IMR-90 (cell line): ENCODE data around the gene LAMC2. TPM values are rescaled to one million over a fixed set of nuclear protein-coding genes. Genes with fewer than 3 reads are reported as not detected.

ENCODE experiments used
- ATAC-seq: fragments of 200-7000 bp; cut with Tn5 transposase; 2 replicates; pipeline ENCODE4 v1.9.1; 2020; ENCODE audit warnings: low read depth, mild to moderate bottlenecking, moderate library complexity
- BruUV-seq: library from RNA; stranded (reverse); fragments of 400-500 nt; replicated peaks from 2 replicates; lab custom pipeline; 2021; lab: Mats Ljungman, UMichigan
- CTCF ChIA-PET: fragments of 300-600 bp; formaldehyde crosslinking; extraction: SDS; loops from one replicate; lab custom pipeline; 2021; ENCODE audit warnings: antibody characterized with exemption; lab: Yijun Ruan, JAX
- POLR2A ChIA-PET: fragments of 300-600 bp; sonication (Branson Sonifier 250); formaldehyde crosslinking; loops from one replicate; lab custom pipeline; 2022; ENCODE audit warnings: antibody characterized with exemption; ENCODE audit not compliant: unreplicated experiment; lab: Charles Lee
- DNase-seq: peaks from one replicate; pipeline ENCODE4 v3.0.0; 2013
- H2AFZ ChIP-seq: replicated peaks from 2 replicates; pipeline ENCODE3; 2013; ENCODE audit warnings: low read length, mild to moderate bottlenecking; ENCODE audit not compliant: poor library complexity
- H2AK5ac ChIP-seq: 2 replicates; pipeline ENCODE4 v1.6.1; 2013; ENCODE audit warnings: low read depth, low read length, inconsistent platforms
- H2AK9ac ChIP-seq: replicated peaks from 2 replicates; pipeline ENCODE3; 2013; ENCODE audit warnings: mild to moderate bottlenecking, low read depth, low read length, moderate library complexity; ENCODE audit not compliant: poor library complexity
- H2BK120ac ChIP-seq: 2 replicates; pipeline ENCODE4 v1.6.1; 2013; ENCODE audit warnings: low read depth, low read length, inconsistent platforms
- H2BK15ac ChIP-seq: 3 replicates; pipeline ENCODE4 v1.6.1; 2013; ENCODE audit warnings: low read depth, low read length, inconsistent platforms
- H2BK20ac ChIP-seq: 2 replicates; pipeline ENCODE4 v1.6.1; 2013; ENCODE audit warnings: low read depth, mild to moderate bottlenecking, inconsistent platforms, low read length, moderate library complexity
- H2BK5ac ChIP-seq: 2 replicates; pipeline ENCODE4 v1.6.1; 2013; ENCODE audit warnings: mild to moderate bottlenecking, low read depth, low read length, inconsistent platforms; ENCODE audit not compliant: poor library complexity, severe bottlenecking
- H3K14ac ChIP-seq: replicated peaks from 2 replicates; pipeline ENCODE4 v1.6.1; 2013; ENCODE audit warnings: low read depth, low read length, inconsistent platforms
- H3K18ac ChIP-seq: 2 replicates; pipeline ENCODE4 v1.6.1; 2013; ENCODE audit warnings: low read depth, low read length, control low read depth
- H3K23ac ChIP-seq: 2 replicates; pipeline ENCODE4 v1.6.1; 2013; ENCODE audit warnings: low read depth, low read length, inconsistent platforms
- H3K27ac ChIP-seq: 2 replicates; pipeline ENCODE4 v1.5.1; 2013; ENCODE audit warnings: mild to moderate bottlenecking, control low read depth, low read length; ENCODE audit not compliant: insufficient read depth
- H3K27me3 ChIP-seq: 2 replicates; pipeline ENCODE4 v1.6.1; 2013; ENCODE audit warnings: low read length; ENCODE audit not compliant: control insufficient read depth, insufficient read depth
- H3K36me3 ChIP-seq: 2 replicates; pipeline ENCODE4 v1.6.1; 2013; ENCODE audit warnings: low read length, mixed read lengths; ENCODE audit not compliant: control insufficient read depth, insufficient read depth
- H3K4ac ChIP-seq: 2 replicates; pipeline ENCODE4 v1.6.1; 2013; ENCODE audit warnings: low read depth, low read length, inconsistent platforms
- H3K4me1 ChIP-seq: 2 replicates; pipeline ENCODE4 v1.6.1; 2013; ENCODE audit warnings: low read length, mixed read lengths; ENCODE audit not compliant: control insufficient read depth, insufficient read depth
- H3K4me2 ChIP-seq: 2 replicates; pipeline ENCODE4 v1.6.1; 2013; ENCODE audit warnings: low read depth, mild to moderate bottlenecking, control low read depth, low read length, moderate library complexity
- H3K4me3 ChIP-seq: 2 replicates; pipeline ENCODE4 v1.5.1; 2013; ENCODE audit warnings: low read depth, mild to moderate bottlenecking, control low read depth, low read length, moderate library complexity; ENCODE audit not compliant: insufficient read depth
- H3K56ac ChIP-seq: 2 replicates; pipeline ENCODE4 v1.6.1; 2013; ENCODE audit warnings: low read length, inconsistent platforms; ENCODE audit not compliant: insufficient read depth; ENCODE audit errors: extremely low read depth
- H3K79me1 ChIP-seq, 2 experiments: 2 replicates each; pipeline ENCODE4 v1.6.1; 2013; ENCODE audit warnings: low read length in 2 of 2, inconsistent platforms in 1 of 2, low read depth in 1 of 2
- H3K9ac ChIP-seq: 2 replicates; pipeline ENCODE4 v1.6.1; 2013; ENCODE audit warnings: low read depth, low read length, control low read depth
- H3K9me1 ChIP-seq: 2 replicates; pipeline ENCODE4 v1.6.1; 2013; ENCODE audit warnings: low read length, inconsistent platforms; ENCODE audit not compliant: insufficient read depth
- H3K9me3 ChIP-seq: 2 replicates; pipeline ENCODE4 v1.6.1; 2013; ENCODE audit warnings: low read length; ENCODE audit not compliant: control insufficient read depth, insufficient read depth
- H4K20me1 ChIP-seq: 2 replicates; pipeline ENCODE4 v1.6.1; 2013; ENCODE audit warnings: low read length, inconsistent platforms; ENCODE audit not compliant: insufficient read depth
- H4K5ac ChIP-seq: 2 replicates; pipeline ENCODE4 v1.6.1; 2013; ENCODE audit warnings: mild to moderate bottlenecking, low read depth, low read length, control low read depth
- H4K8ac ChIP-seq, 2 experiments: 2 replicates each; pipeline ENCODE4 v1.6.1; 2013; ENCODE audit warnings: low read depth in 2 of 2, low read length in 2 of 2, control low read depth in 1 of 2, inconsistent platforms in 1 of 2
- H4K91ac ChIP-seq: 2 replicates; pipeline ENCODE4 v1.6.1; 2013; ENCODE audit warnings: low read depth, low read length, inconsistent platforms; ENCODE audit not compliant: insufficient read depth
- BHLHE40 ChIP-seq: fragments of 150-350 bp; IDR thresholded peaks from 2 replicates; pipeline ENCODE4 v1.6.1; 2016; ENCODE audit warnings: mild to moderate bottlenecking, low read depth, low read length
- CEBPB ChIP-seq: IDR thresholded peaks from 2 replicates; pipeline ENCODE4 v1.6.1; 2012; ENCODE audit warnings: low read depth, low read length, improper control_type of control experiment
- CHD1 ChIP-seq: IDR thresholded peaks from 2 replicates; pipeline ENCODE4 v1.6.1; 2012; ENCODE audit warnings: low read depth, low read length, improper control_type of control experiment
- FOS ChIP-seq: fragments of 150-350 bp; IDR thresholded peaks from 2 replicates; pipeline ENCODE4 v1.6.1; 2016; ENCODE audit warnings: low read depth, low read length
- MAFK ChIP-seq: IDR thresholded peaks from 2 replicates; pipeline ENCODE4 v1.6.1; 2012; ENCODE audit warnings: low read depth, low read length, improper control_type of control experiment
- NFE2L2 ChIP-seq: fragments of 150-350 bp; IDR thresholded peaks from 2 replicates; pipeline ENCODE4 v1.6.1; 2016; ENCODE audit warnings: low read depth, mild to moderate bottlenecking, low read length
- POLR2A ChIP-seq: IDR thresholded peaks from 2 replicates; pipeline ENCODE4 v1.6.1; 2012; ENCODE audit warnings: mild to moderate bottlenecking, low read depth, low read length
- RAD21 ChIP-seq: IDR thresholded peaks from 2 replicates; pipeline ENCODE4 v1.6.1; 2012; ENCODE audit warnings: low read length, improper control_type of control experiment
- RCOR1 ChIP-seq: IDR thresholded peaks from 2 replicates; pipeline ENCODE4 v1.6.1; 2012; ENCODE audit warnings: mild to moderate bottlenecking, low read length, improper control_type of control experiment; ENCODE audit not compliant: insufficient replicate concordance
- RFX5 ChIP-seq: IDR thresholded peaks from 2 replicates; pipeline ENCODE4 v1.8.0; 2012; ENCODE audit warnings: low read depth, mild to moderate bottlenecking, low read length, moderate library complexity
- WGBS, 2 experiments: methylation state at CpG; one replicate each; pipeline versions ENCODE4 v1.1.5 to v1.1.7; 2013; ENCODE audit warnings: missing lambda C conversion rate in 2 of 2; ENCODE audit not compliant: insufficient read length in 1 of 2; ENCODE audit errors: extremely low coverage in 2 of 2; 5-methylcytosine and 5-hydroxymethylcytosine counted together
- dilution Hi-C: fragments of 300-500 bp; cut with HindIII; formaldehyde crosslinking; loops from one replicate; pipeline ENCODE4 v1.14.3; 2018; ENCODE audit warnings: low sequenced_read_pairs; ENCODE audit not compliant: unreplicated experiment
- in situ Hi-C: fragments of 300-500 bp; cut with MboI; formaldehyde crosslinking; loops from 3 replicates; pipeline ENCODE4 v1.14.3; 2019; ENCODE audit warnings: low sequenced_read_pairs, inconsistent platforms, mixed read lengths
- intact Hi-C: fragments of 100-400 bp; cut with micrococcal nuclease; formaldehyde crosslinking; loops from 2 replicates; pipeline ENCODE4 v1.10.0; 2022
- polyA plus RNA-seq, 3 experiments: library from polyadenylated mRNA; depleted of rRNA; stranded (reverse); fragments of >200 nt; gene quantifications; 2 replicates each; pipeline ENCODE4 v1.2.3, GENCODE V29; 2012; ENCODE audit warnings: low replicate concordance in 1 of 3
- total RNA-seq: library from RNA; depleted of rRNA; stranded (reverse); fragments of >200 nt; gene quantifications from 2 replicates; pipeline ENCODE4 v1.2.3, GENCODE V29; 2012
- TF ChIP-seq, protein P1 (sequence below): fragments of 150-350 bp; IDR thresholded peaks from 2 replicates; pipeline ENCODE4 v1.6.1; 2017; ENCODE audit warnings: mild to moderate bottlenecking, antibody characterized with exemption, low read length, low read depth
- TF ChIP-seq, protein P2 (sequence below): conservative IDR thresholded peaks from 2 replicates; pipeline ENCODE4 v1.5.1; 2012; ENCODE audit warnings: mild to moderate bottlenecking, low read depth, low read length, improper control_type of control experiment

LAMC2 gene
- total and polyA plus RNA-seq, 2 of the 4 experiments (the other 2 are of a cell fraction): 2.3 to 2.8 TPM

DNA sequence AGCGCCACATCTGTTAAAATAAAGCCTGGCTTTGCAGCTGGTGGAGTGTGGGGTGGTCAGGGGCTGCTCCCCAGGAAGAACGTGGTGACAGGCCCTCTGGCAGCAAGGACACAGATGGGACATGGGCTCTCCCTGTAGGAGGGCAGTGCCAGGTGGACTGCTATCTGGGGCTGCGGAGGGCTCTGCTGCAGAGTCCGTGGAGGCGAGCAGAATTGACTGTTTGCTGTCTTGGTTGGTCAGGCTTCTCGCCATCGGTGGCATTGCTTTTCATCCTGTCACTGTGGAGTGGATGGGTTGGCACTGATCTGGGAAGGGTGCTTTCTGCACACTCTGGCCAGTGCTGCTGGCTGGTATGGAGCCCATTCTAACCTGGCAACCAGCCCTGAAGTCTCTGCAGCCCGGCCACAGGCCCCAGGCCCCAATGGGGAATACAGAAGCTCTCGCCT is 103.0 kb downstream of the LAMC2 start:
- H3K79me1 ChIP-seq: no peaks in the 10 kb centered on the region
- H3K9me3 ChIP-seq: 0 out of 2 replicates have a peak, but pooled peaks cover 2% of the 10 kb centered on the region
- H4K20me1 ChIP-seq: no peaks in the 10 kb centered on the region
- no peak overlapping the region for H3K14ac ChIP-seq
- no peak overlapping the region for H2BK5ac ChIP-seq
- no peak overlapping the region for H3K23ac ChIP-seq
- no peak overlapping the region for H2BK20ac ChIP-seq
- in situ Hi-C loops: loop anchor here (10.0 kb wide), 1 partner anchor 336 kb away; no protein-coding TSS in a partner anchor
- ChIA-PET CTCF (no interaction called here), POLR2A (no interaction called here)
- H2BK15ac ChIP-seq: no peak overlapping the region
- no peak overlapping the region for H3K27ac ChIP-seq
- DNase-seq (no peak), ATAC-seq (no peak)
- TF ChIP-seq BHLHE40 (no peak), MAFK (no peak), RCOR1 (no peak), RFX5 (no peak), CHD1 (no peak), FOS (no peak), POLR2A (no peak), CEBPB (no peak), RAD21 (no peak), NFE2L2 (no peak)
- TF ChIP-seq, protein P1, sequence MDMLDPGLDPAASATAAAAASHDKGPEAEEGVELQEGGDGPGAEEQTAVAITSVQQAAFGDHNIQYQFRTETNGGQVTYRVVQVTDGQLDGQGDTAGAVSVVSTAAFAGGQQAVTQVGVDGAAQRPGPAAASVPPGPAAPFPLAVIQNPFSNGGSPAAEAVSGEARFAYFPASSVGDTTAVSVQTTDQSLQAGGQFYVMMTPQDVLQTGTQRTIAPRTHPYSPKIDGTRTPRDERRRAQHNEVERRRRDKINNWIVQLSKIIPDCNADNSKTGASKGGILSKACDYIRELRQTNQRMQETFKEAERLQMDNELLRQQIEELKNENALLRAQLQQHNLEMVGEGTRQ: no peak
- TF ChIP-seq, protein P2, sequence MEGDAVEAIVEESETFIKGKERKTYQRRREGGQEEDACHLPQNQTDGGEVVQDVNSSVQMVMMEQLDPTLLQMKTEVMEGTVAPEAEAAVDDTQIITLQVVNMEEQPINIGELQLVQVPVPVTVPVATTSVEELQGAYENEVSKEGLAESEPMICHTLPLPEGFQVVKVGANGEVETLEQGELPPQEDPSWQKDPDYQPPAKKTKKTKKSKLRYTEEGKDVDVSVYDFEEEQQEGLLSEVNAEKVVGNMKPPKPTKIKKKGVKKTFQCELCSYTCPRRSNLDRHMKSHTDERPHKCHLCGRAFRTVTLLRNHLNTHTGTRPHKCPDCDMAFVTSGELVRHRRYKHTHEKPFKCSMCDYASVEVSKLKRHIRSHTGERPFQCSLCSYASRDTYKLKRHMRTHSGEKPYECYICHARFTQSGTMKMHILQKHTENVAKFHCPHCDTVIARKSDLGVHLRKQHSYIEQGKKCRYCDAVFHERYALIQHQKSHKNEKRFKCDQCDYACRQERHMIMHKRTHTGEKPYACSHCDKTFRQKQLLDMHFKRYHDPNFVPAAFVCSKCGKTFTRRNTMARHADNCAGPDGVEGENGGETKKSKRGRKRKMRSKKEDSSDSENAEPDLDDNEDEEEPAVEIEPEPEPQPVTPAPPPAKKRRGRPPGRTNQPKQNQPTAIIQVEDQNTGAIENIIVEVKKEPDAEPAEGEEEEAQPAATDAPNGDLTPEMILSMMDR: no peak
- peaks cover 15% of the 10 kb centered on the region for H3K4me1 ChIP-seq
- no peaks in the 10 kb centered on the region for H3K27me3 ChIP-seq
- H3K4me2 ChIP-seq: no peak overlapping the region
- H3K56ac ChIP-seq: no peak overlapping the region
- intact Hi-C loops: no loop called here
- H4K5ac ChIP-seq: no peak overlapping the region
- no peak overlapping the region for H2BK120ac ChIP-seq
- no peak overlapping the region for H2AFZ ChIP-seq
- H2AK5ac ChIP-seq: no peak overlapping the region
- peaks cover 12% of the 10 kb centered on the region; the same call in 1 of the 2 replicates for H3K9me1 ChIP-seq
- no peak overlapping the region for H4K91ac ChIP-seq
- H2AK9ac ChIP-seq: no peak overlapping the region
- H3K9ac ChIP-seq: no peak overlapping the region
- dilution Hi-C loops: no loop called here
- H3K4ac ChIP-seq: no peak overlapping the region
- H3K18ac ChIP-seq: no peak overlapping the region
- WGBS, 2 experiments: 72% methylated on average over 3 of the region's 9 CpGs; no CpG with 5 or more reads in 1 of the 2 experiments
- H3K4me3 ChIP-seq: no peak overlapping the region
- no peak overlapping the region for H4K8ac ChIP-seq
- no TSS peak for BruUV-seq
- H3K36me3 ChIP-seq: no peaks in the 10 kb centered on the region
